Measurements from ENCODE around the gene VSX2. TPM values are rescaled to one million over a fixed set of nuclear protein-coding genes. Genes with fewer than 3 reads are reported as not detected.

Gene VSX2
- polyA plus RNA-seq, 4 donors = 0.06 to 0.10 (median 0.07) TPM

DNA sequence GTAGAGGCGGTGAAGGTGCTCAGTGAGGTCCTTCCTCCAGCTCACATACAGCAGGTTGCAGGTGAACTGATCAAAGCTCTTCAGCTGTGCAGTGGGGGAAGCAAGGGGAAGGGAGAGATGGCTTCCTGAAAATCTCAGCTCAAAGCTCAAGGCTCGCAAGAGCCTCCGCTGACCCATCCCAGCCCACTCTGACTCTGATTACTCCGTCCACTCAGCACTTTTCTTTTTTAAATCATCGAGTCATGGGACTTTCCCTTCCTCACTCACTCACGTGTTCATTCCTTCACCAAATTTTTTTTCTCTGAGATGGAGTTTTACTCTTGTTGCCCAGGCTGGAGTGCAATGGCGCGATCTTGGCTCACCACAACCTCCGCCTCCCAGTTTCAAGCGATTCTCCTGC, 58.7 kb downstream of the VSX2 start:
- DNase-seq (ENCODE audit: low read depth in 4 of 4, low spot score in 3 of 4) = no peak

DNA sequence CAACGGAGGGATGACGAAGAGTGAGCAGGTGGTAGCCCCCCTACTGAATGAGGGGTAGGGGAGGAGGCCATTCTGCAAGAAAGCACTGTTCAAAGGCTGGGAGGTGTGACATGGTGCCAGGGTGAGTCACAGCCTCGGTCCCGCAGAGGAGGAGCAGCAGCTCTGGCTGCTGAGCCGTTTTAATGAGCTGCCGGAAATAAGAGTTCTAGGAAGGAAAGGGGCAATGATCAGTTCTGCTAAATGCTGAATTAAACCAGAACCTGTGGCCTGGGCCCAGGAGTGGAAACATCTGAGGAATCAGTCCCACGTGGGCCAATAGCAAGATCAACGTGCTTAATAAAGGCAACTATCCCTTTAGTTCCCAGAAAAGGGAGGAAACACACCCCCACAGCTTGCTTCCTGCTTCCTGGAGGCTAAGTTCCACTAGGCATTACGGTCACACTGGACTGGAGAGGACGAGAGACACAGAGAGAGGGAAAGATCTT, 59.9 kb downstream of the VSX2 start:
- DNase-seq (ENCODE audit: low read depth in 4 of 4, low spot score in 3 of 4) = no peak

DNA sequence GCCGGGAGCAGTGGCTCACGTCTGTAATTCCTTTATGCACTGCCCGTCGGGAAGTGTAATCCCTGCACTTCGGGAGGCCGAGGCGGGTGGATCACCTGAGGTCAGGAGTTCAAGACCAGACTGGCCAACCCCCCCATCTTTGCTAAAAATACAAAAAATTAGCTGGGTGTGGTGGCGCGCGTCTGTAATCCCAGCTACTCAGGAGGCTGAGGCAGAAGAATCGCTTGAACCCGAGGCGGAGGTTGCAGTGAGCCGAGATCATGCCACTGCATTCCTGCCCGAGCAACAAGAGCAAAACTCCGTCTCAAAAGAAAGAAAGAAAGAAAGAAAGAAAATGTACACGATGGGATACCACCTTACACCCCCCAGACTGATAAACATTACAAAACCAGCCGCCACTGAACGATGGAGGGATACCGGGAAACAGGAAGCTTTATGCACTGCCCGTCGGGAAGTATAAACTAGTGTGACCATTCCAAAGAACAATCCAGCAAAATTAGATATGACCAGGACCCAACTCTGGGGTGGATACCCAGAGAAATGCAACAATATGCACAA, 62.4 kb downstream of the VSX2 start:
- no peak for DNase-seq (ENCODE audit: low read depth in 4 of 4, low spot score in 3 of 4)

DNA sequence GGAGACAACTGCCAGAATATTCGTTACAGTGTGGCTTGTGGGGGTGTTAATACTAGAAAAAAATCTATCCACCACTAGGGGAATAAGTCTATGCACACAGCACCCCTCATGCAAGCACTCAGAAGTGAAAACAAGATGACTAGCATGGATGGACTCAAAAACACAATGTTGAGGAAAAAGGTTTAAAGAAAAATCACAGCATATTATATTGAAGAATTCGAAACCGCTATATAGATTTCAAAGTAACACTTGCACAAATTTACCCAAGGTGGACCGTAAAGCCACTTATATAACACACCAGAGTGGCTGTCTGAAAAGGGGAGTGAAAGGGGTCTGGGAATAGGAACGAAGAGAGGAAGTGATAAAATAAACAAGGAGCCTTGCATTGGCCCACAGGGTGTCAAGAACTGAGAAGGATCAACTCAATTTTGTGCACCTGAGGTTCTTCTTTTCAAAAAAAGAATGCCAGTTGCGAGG, 62.9 kb downstream of the VSX2 start:
- peak in 1 of 4 donors; percentile 41 for DNase-seq (ENCODE audit: low read depth in 4 of 4, low spot score in 3 of 4)

DNA sequence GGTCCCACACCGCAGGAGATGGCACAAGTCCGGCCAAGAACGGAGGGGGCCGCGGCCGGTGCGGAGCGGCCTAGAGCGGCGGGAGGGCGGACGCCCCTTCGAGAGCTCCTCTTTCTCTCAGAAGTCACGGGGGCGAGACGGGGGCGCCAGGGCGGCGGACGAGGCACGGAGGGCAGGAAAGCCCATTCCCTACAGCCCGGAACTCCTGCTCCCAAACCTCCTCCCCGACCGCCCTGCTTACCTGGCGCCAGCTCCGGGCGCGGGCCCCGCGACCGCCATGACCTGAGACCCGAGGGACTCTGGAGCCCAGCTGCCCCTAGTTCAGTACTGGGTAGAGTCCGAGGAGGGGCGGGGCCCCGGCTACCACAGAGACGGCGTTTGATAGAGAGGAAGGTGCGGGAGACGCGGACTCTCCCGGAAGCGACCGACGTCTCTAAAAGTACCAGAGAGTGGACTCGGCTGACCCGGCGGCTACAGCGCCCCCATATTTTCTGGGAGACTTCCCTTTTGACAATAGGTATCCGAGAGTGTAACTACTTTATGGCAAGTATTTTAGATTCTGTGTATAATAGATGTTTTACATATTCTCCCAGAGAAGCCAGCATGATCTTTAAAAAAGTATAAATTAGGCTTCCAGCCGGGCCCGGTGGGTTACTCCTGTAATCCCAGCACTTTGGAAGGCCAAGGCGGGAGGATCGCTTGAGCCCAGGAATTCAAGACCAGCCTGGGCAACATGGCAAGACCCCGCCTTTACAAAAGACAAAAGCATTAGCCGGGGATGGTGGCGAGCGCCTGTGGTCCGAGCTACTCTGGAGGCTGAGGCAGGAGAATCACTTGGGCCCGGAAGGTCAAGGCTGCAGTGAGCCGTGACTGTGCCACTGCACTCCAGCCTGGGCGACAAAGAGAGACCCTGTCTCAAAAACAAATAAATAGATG, 63.7 kb downstream of the VSX2 start, which contains the start of gene ABCD4:
Gene ABCD4, minus strand, starts transcription at position 301 of the 936 bp plus-strand sequence. Its CDS starts 22 bp downstream, at position 279.
- DNase-seq (ENCODE audit: low read depth in 4 of 4, low spot score in 3 of 4) = peak; percentile 81 to 87 (median 83)

DNA sequence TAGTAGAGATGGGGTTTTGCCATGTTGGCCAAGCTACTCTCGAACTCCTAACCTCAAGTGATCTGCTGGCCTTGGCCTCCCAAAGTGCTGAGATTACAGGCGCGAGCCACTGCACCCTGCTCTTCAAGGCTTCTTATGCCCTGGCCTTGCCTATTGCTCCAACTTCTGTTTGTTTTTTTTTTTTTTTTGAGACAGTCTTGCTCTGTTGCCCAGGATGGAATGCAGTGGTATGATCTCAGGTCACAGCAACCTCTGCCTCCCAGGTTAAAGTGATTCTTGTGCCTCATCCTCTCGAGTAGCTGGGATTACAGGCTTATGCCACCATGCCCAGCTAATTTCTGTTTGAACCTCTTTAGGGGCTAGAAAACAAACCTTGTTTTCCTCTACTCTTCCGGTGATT, 69.4 kb downstream of the VSX2 start:
- DNase-seq (ENCODE audit: low read depth in 4 of 4, low spot score in 3 of 4) = no peak

DNA sequence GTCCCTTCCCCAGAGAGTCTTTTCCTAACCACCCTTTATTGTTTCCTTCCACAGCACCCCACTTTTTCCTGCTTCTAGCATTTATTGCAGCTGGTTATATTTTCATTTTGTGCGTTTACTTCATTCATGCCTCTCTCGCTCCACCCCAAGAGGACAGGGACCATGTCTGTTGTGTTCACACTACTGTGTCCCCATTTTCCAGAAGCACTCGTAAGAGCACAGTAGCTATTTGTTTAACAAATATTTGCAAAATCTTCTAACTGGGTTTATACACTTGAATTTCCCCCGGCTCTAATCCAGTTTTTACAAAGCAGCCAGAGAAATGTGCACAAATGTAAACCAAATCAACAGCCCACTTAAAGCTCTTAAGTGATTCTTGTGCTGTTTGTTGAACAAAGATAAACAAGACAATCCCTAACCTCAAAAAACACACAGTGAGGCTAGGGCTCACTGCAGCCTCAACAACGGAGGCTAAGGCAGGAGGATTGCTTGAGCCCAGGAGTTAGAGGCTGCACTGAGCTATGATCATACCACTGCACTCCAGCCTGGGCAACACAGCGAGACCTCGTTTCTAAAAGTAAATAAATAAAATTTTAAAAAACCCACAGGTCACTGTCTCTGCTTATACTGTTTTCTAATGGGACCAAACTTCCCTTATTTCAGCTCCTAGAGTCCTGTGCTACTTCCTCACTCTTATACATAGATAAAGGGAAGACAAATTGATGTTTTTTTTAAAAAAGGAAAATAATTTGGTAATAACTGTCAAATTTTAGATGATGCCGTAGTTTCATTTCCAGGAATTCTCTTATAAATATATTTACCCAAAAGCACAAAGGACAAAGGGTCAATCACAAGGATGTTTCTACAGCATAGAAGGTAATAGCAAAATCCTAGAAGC, 70.1 kb downstream of the VSX2 start:
- no peak for DNase-seq (ENCODE audit: low read depth in 4 of 4, low spot score in 3 of 4)

DNA sequence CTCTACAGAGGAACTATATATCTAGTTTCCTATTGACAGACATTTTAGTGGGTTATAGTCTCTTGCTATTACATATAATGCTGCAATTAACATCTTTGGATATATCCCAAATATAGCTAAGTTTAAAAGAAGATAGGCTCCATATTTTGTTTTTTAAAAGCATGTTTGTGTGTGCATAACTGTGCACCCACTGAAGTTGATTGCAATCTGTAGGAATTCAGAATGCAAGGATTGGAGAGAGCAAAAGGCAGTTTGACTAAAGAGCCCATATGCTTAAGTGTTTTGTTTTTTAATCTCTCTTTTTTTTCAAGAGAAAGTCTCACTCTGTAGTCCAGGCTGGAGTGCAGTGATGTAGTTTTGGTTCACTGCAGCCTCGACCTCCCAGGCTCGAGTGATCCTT, 72.9 kb downstream of the VSX2 start:
- DNase-seq (ENCODE audit: low read depth in 4 of 4, low spot score in 3 of 4) = no peak

Other genes starting within 250 kb of the VSX2 start
- gene ENTPD5, start 220.2 kb upstream of the VSX2 start, polyA plus RNA-seq (ENCODE audit: insufficient read length in 4 of 4) = 10 to 100 TPM; 42.9 to 56.7 (median 53.2) TPM
- 10 to 100 TPM; 12.9 to 19.3 (median 16.2) TPM for gene BBOF1, start 220.1 kb upstream of the VSX2 start, polyA plus RNA-seq (ENCODE audit: insufficient read length in 4 of 4)
- gene ALDH6A1, start 155.0 kb upstream of the VSX2 start, polyA plus RNA-seq (ENCODE audit: insufficient read length in 4 of 4) = 100 to 1,000 TPM in 2 of 4 donors, 10 to 100 TPM in 2; 92.8 to 134 (median 101) TPM
- 10 to 100 TPM; 16.6 to 19.4 (median 19.4) TPM for gene LIN52, start 154.5 kb upstream of the VSX2 start, polyA plus RNA-seq (ENCODE audit: insufficient read length in 4 of 4)
- gene ABCD4, start 63.5 kb downstream of the VSX2 start, polyA plus RNA-seq (ENCODE audit: insufficient read length in 4 of 4) = 100 to 1,000 TPM in 1 of 4 donors, 10 to 100 TPM in 3; 89.2 to 102 (median 94.6) TPM
- under 1 TPM in 1 of 4 donors, not detected in 3; 0.03 TPM for gene VRTN, start 109.0 kb downstream of the VSX2 start, polyA plus RNA-seq (ENCODE audit: insufficient read length in 4 of 4)
- gene SYNDIG1L, start 186.8 kb downstream of the VSX2 start, polyA plus RNA-seq (ENCODE audit: insufficient read length in 4 of 4) = under 1 TPM; 0.19 to 0.39 (median 0.34) TPM